Activated naive CD8-positive, alpha-beta T cell treated with anti-CD3 and anti-CD28 coated beads, Interleukin-2, amount 10 ng/mL, durations not matched to agents 7 days and 5 days (primary cell): Measurements from ENCODE around the gene IGSF21. TPM values are rescaled to one million over a fixed set of nuclear protein-coding genes. Genes with fewer than 3 reads are reported as not detected.
"Not testable (repeated sequence)": the region's sequence is repeated elsewhere in the genome, so short reads cannot be mapped to it uniquely, and the experiment has no call there.

Experiments used
- ATAC-seq: fragments of 150-1000 bp; cut with Tn5 transposase; one replicate; pipeline ENCODE4 v1.10.0; 2021; ENCODE audit warnings: low read depth, moderate library complexity
- POLR2A ChIA-PET: fragments of 350-600 bp; sonication (Branson Sonifier 250); formaldehyde crosslinking; loops from one replicate; lab custom pipeline; 2021; ENCODE audit warnings: antibody characterized with exemption; lab: Charles Lee
- DNase-seq: peaks from one replicate; pipeline ENCODE4 v3.0.0; 2021
- H3K27ac Mint-ChIP-seq: one replicate; pipeline ENCODE4 v1.8.0; 2022; ENCODE audit warnings: mild to moderate bottlenecking, mixed read lengths
- H3K27me3 Mint-ChIP-seq: one replicate; pipeline ENCODE4 v1.8.0; 2022; ENCODE audit warnings: mild to moderate bottlenecking, moderate library complexity, mixed read lengths
- H3K36me3 Mint-ChIP-seq: one replicate; pipeline ENCODE4 v1.8.0; 2021; ENCODE audit warnings: mild to moderate bottlenecking, mixed read lengths
- H3K4me1 Mint-ChIP-seq: one replicate; pipeline ENCODE4 v1.8.0; 2021; ENCODE audit warnings: mixed read lengths
- H3K4me3 Mint-ChIP-seq: one replicate; pipeline ENCODE4 v1.8.0; 2022; ENCODE audit warnings: mild to moderate bottlenecking, moderate library complexity, mixed read lengths
- H3K9me3 Mint-ChIP-seq: one replicate; pipeline ENCODE4 v1.8.0; 2021; ENCODE audit warnings: mixed read lengths
- total RNA-seq, 2 experiments: library from RNA; stranded (reverse); gene quantifications; one replicate each; pipeline ENCODE4 v1.2.3, GENCODE V29; 2021

Gene IGSF21
- total RNA-seq, 2 experiments from 2014 or later, result not detected

DNA sequence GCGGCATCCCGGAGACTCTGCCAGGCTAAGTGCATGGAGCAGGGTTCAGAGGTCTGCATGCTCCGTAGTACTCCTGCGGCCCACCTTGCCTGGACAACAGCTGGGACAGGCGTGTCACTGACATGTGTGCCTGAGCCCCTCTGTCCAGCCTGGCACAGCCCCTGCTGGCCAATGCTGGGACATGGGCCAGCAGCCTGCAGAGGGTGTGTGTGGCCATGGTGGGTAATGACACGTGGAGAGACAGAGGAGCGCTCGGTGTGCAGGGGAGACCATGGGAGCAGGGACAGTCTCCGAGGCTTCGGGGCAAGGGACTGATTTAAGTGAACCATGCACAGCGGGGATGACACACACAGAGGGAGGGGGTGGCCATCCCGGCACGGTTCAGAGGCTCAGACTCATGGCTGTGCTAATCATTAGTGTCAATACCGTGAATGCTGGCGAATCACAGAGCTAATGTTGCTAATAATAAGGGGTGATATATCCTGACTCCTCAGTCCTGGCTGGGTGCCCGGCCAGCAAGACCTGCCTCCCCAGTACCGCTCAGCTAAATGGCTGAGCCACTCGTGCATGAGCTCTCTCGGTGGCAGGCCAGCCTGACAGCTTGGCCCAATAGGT is 41.5 kb downstream of the IGSF21 start:
- no peak overlapping the region for H3K4me3 Mint-ChIP-seq
- no peak overlapping the region for H3K27ac Mint-ChIP-seq
- no peaks in the 10 kb centered on the region for H3K9me3 Mint-ChIP-seq
- H3K4me1 Mint-ChIP-seq, result no peaks in the 10 kb centered on the region
- POLR2A ChIA-PET, result no interaction called here
- H3K36me3 Mint-ChIP-seq, result no peaks in the 10 kb centered on the region
- ATAC-seq (no peak), DNase-seq (no peak)
- peaks cover 3% of the 10 kb centered on the region for H3K27me3 Mint-ChIP-seq

DNA sequence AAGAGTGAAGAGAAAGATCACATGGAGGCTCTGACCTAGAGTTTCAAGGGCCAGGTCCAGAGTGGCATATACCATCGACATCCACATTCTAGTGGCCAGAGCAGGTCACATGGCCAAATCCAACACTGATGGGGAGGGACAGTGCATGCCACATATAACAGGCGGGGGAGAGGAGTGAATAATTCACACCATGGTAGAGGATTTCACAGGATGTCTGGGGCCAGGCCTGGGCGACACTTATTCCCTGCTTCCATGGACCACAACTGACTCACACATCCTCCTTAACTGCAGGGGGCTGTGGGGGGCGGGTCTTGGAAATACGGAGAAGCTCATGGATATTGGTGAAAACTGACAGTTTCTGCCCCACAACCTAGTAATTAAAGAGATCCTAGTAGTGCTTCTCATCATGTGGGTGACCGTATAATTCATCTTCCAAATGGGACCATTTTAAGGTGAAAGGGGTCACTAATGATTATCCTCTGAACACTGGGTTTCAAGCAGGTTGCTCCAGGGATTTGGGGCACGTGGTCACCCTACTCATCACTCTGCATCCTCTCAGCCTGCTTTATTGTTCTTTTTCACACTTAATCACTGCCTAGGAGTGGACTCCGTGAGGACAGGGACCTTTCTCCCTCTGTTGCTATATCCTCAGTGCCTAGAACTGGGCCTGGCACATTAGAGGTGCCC is 44.0 kb downstream of the IGSF21 start:
- POLR2A ChIA-PET, result no interaction called here
- no peaks in the 10 kb centered on the region for H3K9me3 Mint-ChIP-seq
- H3K27me3 Mint-ChIP-seq, result peaks cover 3% of the 10 kb centered on the region
- DNase-seq (no peak), ATAC-seq (no peak)
- no peak overlapping the region for H3K27ac Mint-ChIP-seq
- H3K36me3 Mint-ChIP-seq, result no peaks in the 10 kb centered on the region
- no peaks in the 10 kb centered on the region for H3K4me1 Mint-ChIP-seq
- no peak overlapping the region for H3K4me3 Mint-ChIP-seq

DNA sequence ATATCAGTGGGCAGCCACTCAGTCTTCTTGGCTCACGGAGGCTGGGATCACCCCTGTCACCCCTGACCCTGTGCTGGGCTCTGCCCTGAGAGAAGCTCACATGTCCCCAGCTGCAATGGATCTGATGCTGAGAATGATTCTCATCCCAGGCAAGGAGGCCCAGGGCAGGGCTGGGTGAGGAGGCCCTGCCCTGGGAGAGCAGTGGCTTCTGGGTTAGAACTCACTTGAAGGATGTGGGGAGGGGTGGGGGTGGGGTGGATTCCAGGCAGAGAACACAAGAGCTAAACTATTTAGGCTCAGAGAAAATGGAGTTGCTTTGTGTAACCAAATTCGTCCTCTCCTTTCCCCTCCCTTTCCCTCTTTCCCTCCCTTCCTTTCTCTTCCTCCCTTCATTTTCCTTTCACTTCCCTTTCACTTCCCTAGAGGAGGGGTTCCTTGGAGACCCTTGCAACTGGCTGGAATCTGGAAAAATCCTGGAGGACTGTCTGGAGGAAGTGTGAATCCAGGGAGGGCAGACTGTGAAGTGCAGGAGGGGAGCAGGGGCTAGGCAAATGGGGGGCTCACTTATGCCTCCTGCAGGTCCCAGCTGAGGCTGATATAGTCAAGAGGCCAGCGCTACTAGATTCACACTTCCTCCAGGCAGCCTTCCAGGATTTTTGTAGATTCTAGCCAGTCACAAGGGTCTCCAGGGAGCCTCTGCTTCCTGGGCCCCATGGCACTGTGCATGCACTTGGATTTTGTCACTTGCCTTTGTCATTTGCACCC is 47.0 kb downstream of the IGSF21 start:
- Mint-ChIP-seq H3K4me3 (no peak overlapping the region), H3K36me3 (no peaks in the 10 kb centered on the region), H3K4me1 (no peaks in the 10 kb centered on the region), H3K27ac (no peak overlapping the region), H3K9me3 (no peaks in the 10 kb centered on the region), H3K27me3 (peaks cover 3% of the 10 kb centered on the region)
- POLR2A ChIA-PET, result no interaction called here
- DNase-seq, result no peak
- ATAC-seq, result no peak

DNA sequence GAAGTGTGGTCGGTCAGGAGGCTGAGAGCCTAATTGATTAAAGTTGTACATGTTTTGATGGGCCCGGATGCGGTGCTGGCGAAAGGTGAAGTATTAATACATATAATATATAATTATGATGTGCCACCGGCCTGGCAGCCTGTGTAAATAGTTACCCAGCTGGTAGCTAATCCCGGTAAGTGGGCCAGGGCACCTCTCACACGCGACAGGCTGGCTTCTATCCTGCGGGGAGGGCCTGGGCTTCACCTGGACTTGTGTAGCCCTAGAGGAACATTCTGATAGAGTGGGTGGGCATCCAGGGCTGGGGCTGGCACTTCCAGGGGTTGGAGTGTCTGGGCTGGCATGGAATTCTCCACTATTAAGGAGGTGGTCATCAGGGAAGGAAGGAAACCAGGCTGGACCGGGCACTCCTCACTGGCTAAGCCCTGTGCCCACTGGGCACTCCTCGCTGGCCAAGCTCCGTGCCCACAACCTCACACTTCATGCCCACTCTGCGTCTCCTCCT is 48.3 kb downstream of the IGSF21 start:
- no peak for ATAC-seq
- Mint-ChIP-seq H3K4me3 (no peak overlapping the region), H3K27ac (no peak overlapping the region), H3K36me3 (no peaks in the 10 kb centered on the region), H3K27me3 (peaks cover 3% of the 10 kb centered on the region), H3K9me3 (no peaks in the 10 kb centered on the region), H3K4me1 (no peaks in the 10 kb centered on the region)
- POLR2A ChIA-PET, result no interaction called here
- no peak for DNase-seq

DNA sequence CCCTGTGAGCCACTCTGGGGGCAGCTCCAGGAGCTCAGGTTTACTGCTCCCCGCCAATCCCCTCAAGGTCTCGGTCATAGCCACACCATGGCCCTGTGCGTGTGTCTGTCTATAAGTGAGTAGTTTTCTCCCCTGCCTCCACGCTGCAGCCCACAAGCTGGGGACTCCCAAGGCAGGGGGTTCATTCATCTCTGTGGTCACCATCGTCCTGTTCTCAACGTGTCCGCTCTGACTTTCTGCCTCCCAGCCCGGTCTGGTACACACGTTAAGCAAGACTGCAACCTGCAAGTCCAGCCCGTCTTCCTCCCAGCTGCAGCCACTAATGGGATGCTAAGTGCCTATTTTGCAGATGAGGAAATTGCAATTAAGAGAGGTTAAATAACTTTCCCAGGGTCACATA is 49.8 kb downstream of the IGSF21 start:
- DNase-seq, result no peak
- Mint-ChIP-seq H3K27ac (no peak overlapping the region), H3K27me3 (peaks cover 3% of the 10 kb centered on the region), H3K4me3 (no peak overlapping the region), H3K9me3 (no peaks in the 10 kb centered on the region), H3K36me3 (no peaks in the 10 kb centered on the region), H3K4me1 (no peaks in the 10 kb centered on the region)
- POLR2A ChIA-PET, result no interaction called here
- no peak for ATAC-seq

DNA sequence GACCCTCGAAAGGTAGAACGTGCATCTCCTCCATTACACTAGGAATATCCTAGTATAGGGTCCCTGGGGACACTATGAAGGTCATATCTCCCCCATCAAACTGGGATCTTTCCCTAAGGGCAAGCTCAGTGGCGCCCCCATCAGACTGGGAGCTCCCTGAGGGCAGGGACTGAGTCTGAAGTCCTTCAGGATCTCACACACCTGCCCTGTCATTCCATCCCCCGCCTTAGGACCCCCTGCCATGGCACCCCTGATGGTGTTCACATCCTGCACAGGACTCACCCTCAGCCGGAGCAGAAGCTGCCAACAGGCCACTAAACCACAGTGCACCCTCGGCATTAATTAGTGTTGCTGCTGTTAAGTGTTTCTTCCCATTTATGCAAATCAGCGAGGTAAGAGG is 50.4 kb downstream of the IGSF21 start:
- no peaks in the 10 kb centered on the region for H3K9me3 Mint-ChIP-seq

DNA sequence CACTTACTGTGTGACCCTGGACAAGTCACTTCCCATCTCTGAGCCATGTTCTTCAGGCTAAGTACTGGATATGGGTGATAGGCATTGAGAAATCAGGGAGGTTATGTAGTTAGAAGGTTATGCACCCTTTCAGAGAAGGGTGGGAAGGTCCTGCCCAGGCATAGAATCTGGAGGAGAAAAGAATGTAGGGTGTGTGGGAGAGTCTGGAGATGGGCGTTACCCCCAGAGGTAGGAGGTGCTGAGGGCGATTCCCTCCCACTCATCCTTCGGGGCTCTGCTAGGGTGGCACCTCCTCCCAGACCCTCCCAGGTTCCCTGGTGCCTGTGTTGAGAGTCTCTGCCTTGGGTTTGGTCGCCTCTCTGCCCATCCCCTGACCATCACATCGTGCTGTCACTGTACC is 51.1 kb downstream of the IGSF21 start:
- DNase-seq (no peak), ATAC-seq (no peak)
- no peaks in the 10 kb centered on the region for H3K4me1 Mint-ChIP-seq
- no peak overlapping the region for H3K4me3 Mint-ChIP-seq
- no peaks in the 10 kb centered on the region for H3K9me3 Mint-ChIP-seq
- POLR2A ChIA-PET, result no interaction called here
- no peak overlapping the region for H3K27ac Mint-ChIP-seq
- no peaks in the 10 kb centered on the region for H3K36me3 Mint-ChIP-seq
- peaks cover 3% of the 10 kb centered on the region for H3K27me3 Mint-ChIP-seq

More for the DNA sequence above, 50.4 kb downstream of the IGSF21 start:
- DNase-seq (no peak), ATAC-seq (no peak)
- Mint-ChIP-seq H3K4me1 (no peaks in the 10 kb centered on the region), H3K27me3 (peaks cover 3% of the 10 kb centered on the region), H3K4me3 (no peak overlapping the region), H3K36me3 (no peaks in the 10 kb centered on the region), H3K27ac (no peak overlapping the region)
- POLR2A ChIA-PET, result no interaction called here

DNA sequence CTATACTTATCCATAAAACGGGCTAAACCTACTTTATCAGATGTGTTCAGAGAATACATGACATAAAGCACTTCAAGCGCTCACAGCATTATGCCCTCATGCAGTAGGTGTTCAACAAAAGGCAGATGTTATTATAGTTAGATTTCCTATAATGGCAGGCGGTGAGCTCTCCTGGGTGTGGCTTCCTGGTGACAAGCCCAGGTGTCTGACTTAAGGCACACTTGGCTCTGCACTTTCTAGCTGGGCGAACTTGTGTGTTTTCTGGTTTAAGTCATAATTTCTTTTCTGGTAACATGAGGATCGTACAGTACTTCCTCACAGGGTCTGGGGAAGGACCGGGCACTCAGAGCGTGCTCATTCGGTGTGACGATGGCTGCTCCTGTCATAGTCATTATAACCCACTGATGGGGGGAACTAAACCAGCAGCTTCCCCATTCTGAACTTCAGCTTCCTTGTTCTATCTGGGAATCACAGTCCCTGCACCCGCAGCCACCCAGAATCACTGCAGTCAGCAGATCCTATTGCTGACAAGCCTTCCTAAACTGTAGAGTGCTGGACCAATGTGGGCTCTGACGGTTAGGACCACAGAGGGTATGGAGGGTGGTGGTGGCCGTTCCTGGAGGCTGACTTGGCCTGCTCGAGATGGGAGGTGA is 52.8 kb downstream of the IGSF21 start:
- POLR2A ChIA-PET, result no interaction called here
- ATAC-seq (no peak), DNase-seq (no peak)
- H3K27ac Mint-ChIP-seq, result no peak overlapping the region
- H3K27me3 Mint-ChIP-seq, result peaks cover 3% of the 10 kb centered on the region
- no peaks in the 10 kb centered on the region for H3K36me3 Mint-ChIP-seq
- H3K4me3 Mint-ChIP-seq, result no peak overlapping the region
- H3K4me1 Mint-ChIP-seq, result no peaks in the 10 kb centered on the region
- H3K9me3 Mint-ChIP-seq, result no peaks in the 10 kb centered on the region

DNA sequence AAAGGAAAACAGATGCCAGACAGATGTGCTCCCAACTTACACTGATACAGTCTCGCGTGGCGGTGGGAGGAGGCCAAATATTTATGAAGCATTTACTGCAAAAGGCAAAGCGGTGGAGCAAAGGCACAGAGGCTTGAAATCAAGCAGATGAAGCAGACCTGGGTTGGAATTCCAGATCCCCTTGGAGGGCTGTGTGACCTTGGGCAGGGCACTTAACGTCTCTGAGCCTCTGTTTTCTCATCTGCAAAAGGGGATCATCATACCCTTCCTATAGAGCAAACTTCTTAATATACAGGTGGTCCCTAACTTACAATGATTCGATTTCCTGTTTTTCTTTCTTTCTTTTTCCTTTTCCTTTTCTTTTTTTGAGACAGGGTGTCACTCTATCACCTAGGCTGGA is 54.1 kb downstream of the IGSF21 start:
- no peak for DNase-seq
- POLR2A ChIA-PET, result no interaction called here
- Mint-ChIP-seq H3K9me3 (no peaks in the 10 kb centered on the region), H3K27me3 (peaks cover 3% of the 10 kb centered on the region), H3K4me3 (no peak overlapping the region), H3K4me1 (no peaks in the 10 kb centered on the region), H3K36me3 (no peaks in the 10 kb centered on the region), H3K27ac (no peak overlapping the region)
- ATAC-seq, result no peak

DNA sequence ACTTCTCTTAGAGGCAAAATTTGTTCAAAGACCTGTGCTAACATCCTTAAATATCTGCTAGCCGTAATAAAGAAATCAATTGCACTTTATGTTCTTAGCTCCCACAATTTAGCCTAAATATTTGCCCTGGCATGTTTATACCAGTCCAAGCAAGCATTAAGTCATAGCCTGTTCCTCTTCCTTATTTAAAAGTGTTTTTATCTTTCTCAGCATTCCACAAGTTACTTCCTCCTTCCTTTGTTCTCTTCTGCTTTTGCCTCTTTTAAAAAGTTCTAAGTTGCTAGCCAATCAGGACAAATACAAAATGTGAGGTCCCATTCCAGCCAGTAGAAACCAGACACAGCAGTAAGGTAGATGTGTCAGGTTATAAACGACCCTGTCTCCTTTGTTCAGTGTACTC is 58.0 kb downstream of the IGSF21 start:
- H3K36me3 Mint-ChIP-seq, H3K9me3 Mint-ChIP-seq, DNase-seq, ATAC-seq, H3K27me3 Mint-ChIP-seq, POLR2A ChIA-PET, H3K4me1 Mint-ChIP-seq, H3K4me3 Mint-ChIP-seq, H3K27ac Mint-ChIP-seq: not testable (repeated sequence)

DNA sequence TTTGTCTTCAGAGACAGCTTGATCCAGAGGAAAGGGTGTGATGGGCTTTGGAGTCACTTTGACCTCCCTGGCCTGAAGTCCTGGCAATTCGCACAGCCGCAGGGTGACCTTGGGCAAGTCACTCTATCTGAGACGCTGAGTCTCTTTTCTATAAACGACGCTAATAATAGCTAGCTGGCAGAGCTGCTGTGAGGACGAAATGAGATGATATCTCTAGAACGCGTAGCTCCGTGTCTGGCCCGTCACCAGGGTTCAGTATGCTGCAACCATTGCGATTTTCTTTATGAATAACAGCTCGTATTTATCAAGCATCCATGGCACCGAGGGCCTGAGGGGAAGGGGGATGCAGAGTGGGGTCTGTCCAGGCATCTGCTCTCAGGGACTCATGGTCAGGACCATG is 58.7 kb downstream of the IGSF21 start:
- Mint-ChIP-seq H3K9me3 (no peaks in the 10 kb centered on the region), H3K4me3 (no peak overlapping the region), H3K4me1 (no peaks in the 10 kb centered on the region), H3K36me3 (no peaks in the 10 kb centered on the region), H3K27me3 (peaks cover 6% of the 10 kb centered on the region), H3K27ac (no peak overlapping the region)
- no peak for DNase-seq
- no peak for ATAC-seq
- POLR2A ChIA-PET, result no interaction called here

DNA sequence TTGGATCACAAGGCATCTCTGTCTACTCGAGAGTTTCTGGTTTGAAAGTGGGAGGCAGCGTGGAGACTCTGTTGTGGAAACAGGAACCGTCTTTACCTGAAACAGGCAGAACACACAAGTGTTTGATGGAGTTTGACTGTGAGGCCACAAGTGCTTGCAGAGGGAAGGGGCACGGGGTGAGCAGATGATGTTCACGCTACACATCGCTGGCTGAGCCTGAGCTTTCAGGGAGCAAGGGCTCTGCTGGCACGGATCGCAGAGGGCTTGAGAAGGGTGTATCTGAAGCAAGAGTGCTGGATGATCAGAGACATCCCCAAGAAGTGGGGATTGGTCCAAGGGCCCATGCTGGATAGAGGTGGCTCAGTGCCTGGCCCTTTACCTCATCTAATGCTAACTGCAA is 59.3 kb downstream of the IGSF21 start:
- H3K27me3 Mint-ChIP-seq, result peaks cover 4% of the 10 kb centered on the region
- no peaks in the 10 kb centered on the region for H3K4me1 Mint-ChIP-seq
- H3K9me3 Mint-ChIP-seq, result no peaks in the 10 kb centered on the region
- no peak for ATAC-seq
- H3K36me3 Mint-ChIP-seq, result no peaks in the 10 kb centered on the region
- no peak overlapping the region for H3K4me3 Mint-ChIP-seq
- H3K27ac Mint-ChIP-seq, result no peak overlapping the region
- POLR2A ChIA-PET, result no interaction called here
- no peak for DNase-seq

DNA sequence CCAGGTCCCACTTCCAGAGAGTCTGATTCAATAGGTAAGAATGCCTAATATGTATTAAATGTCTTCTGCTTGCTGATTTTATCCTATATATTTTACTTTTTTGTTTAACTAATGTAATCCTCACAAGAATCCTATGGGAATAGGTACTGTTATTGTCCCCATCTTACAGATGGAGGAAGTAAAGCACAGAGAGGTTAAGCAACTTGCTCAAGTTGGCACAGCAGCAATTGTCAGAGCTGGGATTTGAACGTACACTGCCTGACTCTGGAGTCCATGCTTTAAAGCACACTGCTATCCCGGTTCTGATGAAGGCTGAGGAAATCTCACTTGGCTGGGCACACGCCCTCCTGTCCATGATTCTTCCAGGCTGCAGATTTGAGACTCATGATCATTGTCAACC is 62.8 kb downstream of the IGSF21 start:
- Mint-ChIP-seq H3K9me3 (no peaks in the 10 kb centered on the region), H3K4me1 (no peaks in the 10 kb centered on the region), H3K4me3 (no peak overlapping the region), H3K36me3 (no peaks in the 10 kb centered on the region), H3K27ac (no peak overlapping the region), H3K27me3 (peaks cover 4% of the 10 kb centered on the region)
- POLR2A ChIA-PET, result no interaction called here
- DNase-seq (no peak), ATAC-seq (no peak)
